ENCODE data around the gene CLASP1.

GRCh38 chr2:121376535-121377250, 272.6 kb downstream of the CLASP1 start:
- TF ChIP-seq ZFP30 (CRISPR knock-in tag; IDR thresholded peaks at IDR 0.05) (no peak), CREB5 (CRISPR knock-in tag; IDR thresholded peaks at IDR 0.05; ENCODE audit: low read depth) (no peak), ZNF70 (CRISPR knock-in tag; IDR thresholded peaks at IDR 0.05) (no peak), ARNTL (CRISPR knock-in tag; IDR thresholded peaks at IDR 0.05; ENCODE audit: borderline replicate concordance, low read depth) (no peak), SNAI2 (CRISPR knock-in tag; IDR thresholded peaks at IDR 0.05) (no peak), PPARA (CRISPR knock-in tag; IDR thresholded peaks at IDR 0.05; ENCODE audit: borderline replicate concordance) (no peak), RARB (CRISPR knock-in tag; IDR thresholded peaks at IDR 0.05) (no peak), ZNF565 (CRISPR knock-in tag; conservative IDR thresholded peaks at IDR 0.05; ENCODE audit: low read depth) (no peak), BACH2 (CRISPR knock-in tag; IDR thresholded peaks at IDR 0.05; ENCODE audit: borderline replicate concordance) (no peak)

All from SK-N-SH treated with all-trans-retinoic acid at 6 μM for 48 hours (cell line).